Stimulated activated naive B cell treated with anti-CD40 and anti-IgM and Interleukin-4, amounts not matched to agents 10 μg/mL and 1 μg/mL and 100 μg/mL, for 72 hours (primary cell): ENCODE data around the gene F11R.

Experiments
- ATAC-seq, 2 donors: fragments of 150-1000 bp; cut with Tn5 transposase; replicated peaks; 2 replicates each; pipeline ENCODE4 v1.10.0; 2021; ENCODE audit warnings: moderate library complexity in 1 of 2
- DNase-seq: peaks from one replicate; pipeline ENCODE4 v3.0.0; 2021
- H3K27ac Mint-ChIP-seq: one replicate; pipeline ENCODE4 v1.8.0; 2022; ENCODE audit warnings: mild to moderate bottlenecking, mixed read lengths
- H3K27me3 Mint-ChIP-seq, 2 donors: one replicate each; pipeline ENCODE4 v1.8.0; 2022; ENCODE audit warnings: mixed read lengths in 2 of 2
- H3K36me3 Mint-ChIP-seq, 2 donors: one replicate each; pipeline ENCODE4 v1.8.0; 2022; ENCODE audit warnings: mixed read lengths in 2 of 2, mild to moderate bottlenecking in 1 of 2
- H3K4me1 Mint-ChIP-seq, 2 donors: one replicate each; pipeline ENCODE4 v1.8.0; 2022; ENCODE audit warnings: mixed read lengths in 2 of 2, mild to moderate bottlenecking in 1 of 2
- H3K4me3 Mint-ChIP-seq, 2 donors: one replicate each; pipeline ENCODE4 v1.8.0; 2022; ENCODE audit warnings: mild to moderate bottlenecking in 2 of 2, mixed read lengths in 2 of 2, moderate library complexity in 1 of 2
- H3K9me3 Mint-ChIP-seq, 2 donors: one replicate each; pipeline ENCODE4 v1.8.0; 2022; ENCODE audit warnings: mixed read lengths in 2 of 2, mild to moderate bottlenecking in 1 of 2

The F11R gene

DNA sequence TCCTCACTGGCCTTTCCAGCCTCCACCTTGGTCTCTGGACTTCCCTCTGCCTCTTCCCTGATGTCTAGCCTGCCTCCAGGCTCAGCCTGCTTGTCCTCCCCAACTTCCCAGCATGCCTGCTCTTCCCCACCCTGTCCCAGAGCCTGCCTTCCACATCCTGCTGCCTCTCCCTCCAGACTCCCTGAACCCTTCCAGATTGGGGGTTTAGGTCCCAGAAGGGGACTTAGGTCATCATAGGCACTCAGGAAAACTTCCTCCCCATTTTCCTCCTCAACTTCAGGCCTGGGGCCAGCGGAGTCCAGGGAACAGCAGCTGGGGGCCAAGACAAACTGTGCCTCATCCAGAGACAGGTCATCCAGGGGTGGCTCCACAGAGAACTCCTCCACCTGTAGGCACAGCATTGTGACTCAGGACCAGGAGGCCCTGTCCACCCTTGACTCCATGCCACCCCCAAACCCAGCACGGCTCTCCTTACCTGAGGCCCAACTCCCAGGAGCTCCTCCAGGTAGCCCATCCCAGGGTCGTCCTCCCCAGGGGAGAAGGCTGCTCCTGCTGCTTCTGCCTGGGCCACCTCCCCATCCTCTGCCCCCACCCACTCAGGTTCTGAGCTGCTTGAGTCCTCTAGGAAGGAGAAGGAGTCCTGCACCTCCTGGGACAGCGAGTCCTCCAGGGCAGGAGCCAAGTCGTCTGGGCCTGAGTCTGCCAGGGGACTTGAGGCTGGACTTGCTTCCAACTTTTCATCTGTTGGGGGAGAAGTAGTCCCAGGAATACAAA lies 28.2 kb upstream of the F11R start:
- Mint-ChIP-seq H3K27ac (peak overlapping the region; percentile 100), H3K27me3 (no peaks in the 10 kb centered on the region), H3K36me3 (peaks cover 44 to 70% of the 10 kb centered on the region in 2 donors), H3K9me3 (no peaks in the 10 kb centered on the region), H3K4me1 (peaks cover 39 to 41% of the 10 kb centered on the region in 2 donors), H3K4me3 (peak overlapping the region in 1 of 2 donors; percentile 14)
- no peak for DNase-seq
- no peak for ATAC-seq

DNA sequence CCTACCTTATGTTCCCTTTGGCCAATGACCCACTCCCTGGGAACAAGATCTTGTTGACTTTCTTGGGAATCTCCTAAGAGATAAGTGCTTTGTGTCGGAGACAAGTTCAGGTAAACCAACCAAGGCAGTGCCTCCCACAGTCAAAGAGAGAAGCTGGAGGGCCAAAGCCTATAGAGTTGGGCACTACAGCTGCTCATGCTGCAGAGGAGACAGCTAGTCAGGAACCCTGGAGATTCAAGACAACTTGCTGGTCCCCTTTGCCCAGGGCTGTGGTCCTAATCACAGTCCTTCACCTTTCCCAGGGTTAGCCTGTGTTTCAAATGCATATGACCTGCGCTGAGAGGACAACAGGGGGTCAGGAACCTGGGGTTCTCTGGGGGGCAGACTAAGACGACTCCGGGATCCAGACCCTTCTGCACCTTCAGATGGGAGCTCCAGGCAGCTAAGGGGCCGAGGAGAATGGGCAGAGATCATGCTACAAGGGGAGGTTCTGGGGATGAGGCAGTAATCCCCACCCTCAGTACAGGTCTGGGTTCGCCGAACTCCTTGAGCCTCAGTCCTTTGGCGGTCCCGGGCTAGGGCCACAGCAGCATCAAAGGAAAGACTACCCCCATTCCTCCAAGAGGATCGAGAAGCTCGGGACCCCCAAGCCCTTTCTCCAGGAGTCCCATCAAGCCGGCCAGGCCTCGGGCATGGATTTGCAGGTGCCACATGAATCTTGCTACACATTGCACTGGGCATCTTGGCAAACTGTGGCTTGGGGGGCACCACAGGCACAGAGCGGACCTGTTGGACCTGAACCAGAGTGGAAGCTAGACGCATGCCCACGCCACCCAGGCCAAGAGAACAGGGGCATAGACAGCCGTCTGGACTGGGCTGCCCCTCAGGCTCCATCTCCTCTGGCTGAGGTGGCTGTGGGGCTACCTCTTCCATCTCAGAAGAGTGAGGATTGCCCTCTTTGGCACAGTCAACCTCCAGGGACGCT lies 26.8 kb upstream of the F11R start:
- ATAC-seq = no peak
- peak overlapping the region; percentile 100 for H3K27ac Mint-ChIP-seq
- H3K4me1 Mint-ChIP-seq = peaks cover 35 to 44% of the 10 kb centered on the region in 2 donors
- H3K4me3 Mint-ChIP-seq = peak overlapping the region; percentile 1 to 15
- H3K36me3 Mint-ChIP-seq = peaks cover 36 to 64% of the 10 kb centered on the region in 2 donors
- no peaks in the 10 kb centered on the region for H3K9me3 Mint-ChIP-seq
- H3K27me3 Mint-ChIP-seq = no peaks in the 10 kb centered on the region
- no peak for DNase-seq

DNA sequence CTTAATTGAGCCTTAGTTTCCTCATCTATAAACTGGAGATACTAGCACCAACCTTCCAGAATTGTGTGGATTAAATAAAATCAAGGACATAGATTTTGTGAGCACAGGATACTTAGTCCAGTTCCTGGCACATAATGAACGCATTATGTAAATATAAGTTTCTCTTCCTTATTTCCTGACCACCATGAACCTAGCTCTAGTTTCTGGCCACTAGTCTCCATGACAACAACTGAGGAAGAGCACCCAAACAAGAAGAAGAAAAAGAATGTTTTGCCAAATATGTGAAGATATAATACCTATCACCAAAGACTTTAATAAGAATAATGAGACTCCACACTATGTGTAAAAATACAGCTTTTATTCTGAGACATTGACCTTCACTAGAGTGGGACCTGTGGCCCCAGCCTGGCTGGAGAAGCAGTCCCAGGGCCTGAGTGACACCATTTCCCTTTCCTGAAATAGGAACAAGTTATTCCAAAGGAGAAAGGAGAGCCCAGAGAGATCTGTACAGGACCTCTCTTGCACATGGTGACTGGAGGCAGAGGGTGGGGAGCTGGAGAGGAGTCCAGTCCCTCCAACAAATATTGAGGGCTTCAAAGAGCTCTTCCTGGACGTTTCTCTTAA lies 25.8 kb upstream of the F11R start:
- H3K36me3 Mint-ChIP-seq = peaks cover 34 to 65% of the 10 kb centered on the region in 2 donors

DNA sequence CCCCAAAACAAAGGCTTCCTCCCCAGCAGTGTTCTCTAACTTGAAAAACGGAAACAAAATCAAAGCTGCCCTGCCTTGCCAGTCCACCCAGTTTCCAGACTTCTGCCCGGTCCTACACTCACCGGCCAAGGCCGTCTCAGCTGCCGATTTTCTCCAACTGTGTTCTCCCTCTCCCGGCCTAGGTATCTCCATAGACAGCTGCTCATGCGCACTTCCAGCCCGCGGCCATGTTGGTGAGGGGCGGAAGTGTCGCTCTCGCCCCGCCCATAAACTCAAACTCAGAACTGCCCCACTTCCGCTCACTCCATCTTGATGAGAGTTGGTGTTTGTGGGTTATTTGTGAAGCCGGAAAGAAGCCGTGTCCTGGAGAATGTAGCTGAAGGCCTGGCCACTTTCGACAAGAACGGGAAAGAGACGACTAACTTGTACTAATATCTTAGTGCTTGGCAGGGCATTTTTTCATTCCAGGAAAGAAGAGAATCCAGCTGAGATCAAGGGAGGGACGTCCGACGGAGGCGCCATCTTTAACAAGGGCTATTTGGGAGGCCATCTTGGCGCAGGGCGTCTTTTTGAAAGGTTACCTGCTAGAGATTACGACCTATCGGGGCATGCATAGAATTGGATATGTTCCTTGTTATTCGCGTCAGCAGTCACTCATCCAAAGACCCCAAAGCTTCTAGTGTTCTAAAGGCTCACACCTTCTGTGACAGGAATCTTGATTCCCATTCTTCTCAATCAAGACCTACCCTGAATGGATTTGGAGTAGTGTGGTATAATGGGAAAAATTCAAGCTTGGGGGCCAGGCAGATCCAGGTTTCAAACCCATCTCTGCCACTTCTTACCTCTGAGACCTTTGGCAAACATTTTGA lies 25.0 kb upstream of the F11R start, which contains the start of gene USF1:
TSS of gene USF1 (minus strand) at position 242 of the 869 bp plus-strand sequence. CDS start 2,702 bp downstream, outside the sequence.
- ATAC-seq (peak; percentile 75 to 80), DNase-seq (peak; percentile 90)
- peaks cover 46 to 61% of the 10 kb centered on the region in 2 donors for H3K4me1 Mint-ChIP-seq
- no peaks in the 10 kb centered on the region for H3K9me3 Mint-ChIP-seq
- H3K27ac Mint-ChIP-seq = peak within 1 kb of the TSS; percentile 100
- no peaks in the 10 kb centered on the region for H3K27me3 Mint-ChIP-seq
- peak within 1 kb of the TSS; percentile 91 to 97 for H3K4me3 Mint-ChIP-seq
- peaks cover 34 to 66% of the 10 kb centered on the region in 2 donors for H3K36me3 Mint-ChIP-seq

More for the DNA sequence above, 25.8 kb upstream of the F11R start:
- peaks cover 41 to 54% of the 10 kb centered on the region in 2 donors for H3K4me1 Mint-ChIP-seq
- peak; percentile 53 for ATAC-seq
- H3K4me3 Mint-ChIP-seq = peak overlapping the region; percentile 91 to 97
- no peaks in the 10 kb centered on the region for H3K27me3 Mint-ChIP-seq
- DNase-seq = peak; percentile 17
- H3K9me3 Mint-ChIP-seq = no peaks in the 10 kb centered on the region
- peak overlapping the region; percentile 100 for H3K27ac Mint-ChIP-seq

DNA sequence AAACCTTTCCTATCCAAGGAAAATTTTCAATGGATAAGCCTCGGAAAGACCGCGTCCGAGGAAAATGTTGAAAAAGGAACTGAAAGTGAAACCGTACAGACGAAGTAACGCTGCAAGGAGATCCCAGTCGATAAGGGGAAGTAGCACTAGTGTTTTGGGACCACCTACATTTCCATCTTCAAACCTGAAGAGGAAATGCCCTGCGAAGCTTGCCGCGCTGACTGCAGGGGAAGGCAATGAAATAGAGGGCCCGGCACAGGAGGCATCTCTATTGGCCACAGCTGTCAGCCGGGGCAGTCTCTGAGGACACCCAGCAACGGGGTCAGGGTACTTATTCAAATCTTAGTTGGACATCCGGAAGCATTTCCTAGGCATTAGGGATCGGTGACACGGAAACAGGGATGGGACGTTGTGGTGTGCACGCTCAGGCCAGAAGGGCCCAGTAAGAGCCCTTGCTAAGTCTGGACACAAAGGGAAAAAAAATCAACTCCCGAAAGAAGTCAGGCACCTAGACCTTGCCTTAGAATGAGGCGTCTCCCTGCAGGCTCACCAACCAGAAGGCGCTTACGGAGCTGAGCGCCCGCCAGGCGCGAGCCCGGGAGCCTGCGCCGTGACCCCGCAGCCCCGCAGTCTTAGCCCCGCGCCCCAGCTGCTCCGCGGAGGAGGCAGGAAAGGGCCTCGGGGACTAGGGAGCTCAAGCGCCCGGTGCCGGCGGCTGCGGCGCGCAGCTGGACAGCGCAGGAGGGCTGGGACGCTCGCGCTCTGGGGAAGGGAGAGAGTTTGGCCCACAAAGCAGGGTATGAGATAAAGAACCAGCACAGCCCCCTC lies 24.2 kb upstream of the F11R start:
- peaks cover 46 to 61% of the 10 kb centered on the region in 2 donors for H3K4me1 Mint-ChIP-seq
- no peaks in the 10 kb centered on the region for H3K9me3 Mint-ChIP-seq
- ATAC-seq (peak; percentile 75), DNase-seq (peak; percentile 82)
- H3K4me3 Mint-ChIP-seq = peak overlapping the region; percentile 91 to 97
- H3K27ac Mint-ChIP-seq = peak overlapping the region; percentile 100
- peaks cover 29 to 68% of the 10 kb centered on the region in 2 donors for H3K36me3 Mint-ChIP-seq
- H3K27me3 Mint-ChIP-seq = no peaks in the 10 kb centered on the region

DNA sequence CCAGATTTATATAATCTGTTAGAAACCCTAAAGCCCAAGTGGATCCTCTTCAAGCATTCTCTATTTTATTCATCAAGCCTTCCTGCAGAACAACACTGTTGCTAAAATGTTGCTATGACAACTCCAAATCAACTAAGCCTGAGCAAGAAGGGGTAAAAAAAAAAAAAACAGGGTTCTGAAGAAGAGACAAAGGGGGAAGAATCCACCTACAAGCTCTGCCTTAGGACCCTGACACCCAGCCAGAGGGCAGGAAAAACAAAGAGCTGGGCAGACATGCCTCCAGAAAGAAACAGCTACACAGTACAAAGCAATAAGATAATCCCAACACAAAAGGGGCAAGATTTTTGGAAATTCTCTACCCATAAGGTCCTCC lies 23.6 kb upstream of the F11R start:
- Mint-ChIP-seq H3K9me3 (no peaks in the 10 kb centered on the region), H3K4me3 (peak overlapping the region; percentile 91 to 97), H3K27me3 (no peaks in the 10 kb centered on the region), H3K27ac (peak overlapping the region; percentile 100), H3K36me3 (peaks cover 28 to 68% of the 10 kb centered on the region in 2 donors), H3K4me1 (peaks cover 47 to 67% of the 10 kb centered on the region in 2 donors)
- no peak for DNase-seq
- ATAC-seq = peak in 1 of 2 donors; percentile 8

DNA sequence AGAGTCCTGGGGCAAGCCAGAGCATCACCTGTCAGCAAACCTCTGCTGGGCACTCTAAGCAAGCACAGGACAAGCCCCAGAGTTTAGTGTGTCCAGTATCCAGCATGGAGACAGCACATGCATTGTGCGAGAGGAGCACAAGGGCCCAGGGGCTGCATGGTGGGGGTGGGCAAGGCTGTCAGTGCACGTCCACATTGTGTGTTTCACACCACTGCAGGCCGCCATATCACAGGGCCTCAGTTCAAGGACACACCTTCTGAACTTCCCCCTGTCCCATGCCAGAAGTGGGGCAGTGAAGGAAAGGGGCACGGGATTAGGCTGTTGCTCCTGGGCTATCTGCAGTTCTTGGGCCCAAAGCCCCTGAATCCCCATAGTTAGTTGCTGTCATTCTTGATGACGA lies 18.6 kb upstream of the F11R start:
- peak overlapping the region; percentile 75 to 98 for H3K4me3 Mint-ChIP-seq
- ATAC-seq (no peak), DNase-seq (no peak)
- H3K4me1 Mint-ChIP-seq = peaks cover 27 to 55% of the 10 kb centered on the region in 2 donors
- H3K27me3 Mint-ChIP-seq = no peaks in the 10 kb centered on the region
- no peaks in the 10 kb centered on the region for H3K9me3 Mint-ChIP-seq
- peak overlapping the region; percentile 86 for H3K27ac Mint-ChIP-seq
- H3K36me3 Mint-ChIP-seq = peaks cover 25 to 45% of the 10 kb centered on the region in 2 donors

DNA sequence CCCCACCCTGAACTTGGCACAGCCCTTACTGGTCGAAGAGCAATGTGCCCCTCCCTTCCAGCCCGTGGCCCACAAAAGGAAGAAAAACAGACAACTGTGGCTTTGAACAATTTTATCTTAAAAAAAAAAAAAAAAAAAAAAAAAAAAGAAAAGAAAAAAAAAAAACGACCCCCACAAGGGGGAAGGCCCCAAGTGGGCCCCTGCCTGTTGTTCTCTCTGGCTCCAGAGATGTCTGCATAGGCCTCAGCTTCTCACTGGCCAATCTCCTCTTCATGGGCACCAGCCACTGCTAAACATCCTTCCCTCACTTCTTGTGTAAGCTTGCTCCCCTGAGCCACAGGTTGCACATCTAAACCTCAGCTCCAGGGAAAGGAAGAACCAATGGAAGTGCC lies 18.2 kb upstream of the F11R start:
- DNase-seq (no peak), ATAC-seq (no peak)
- Mint-ChIP-seq H3K9me3 (no peaks in the 10 kb centered on the region), H3K27me3 (no peaks in the 10 kb centered on the region), H3K27ac (peak overlapping the region; percentile 92), H3K36me3 (peaks cover 25 to 45% of the 10 kb centered on the region in 2 donors), H3K4me3 (peak overlapping the region; percentile 92 to 98), H3K4me1 (peaks cover 24 to 52% of the 10 kb centered on the region in 2 donors)

DNA sequence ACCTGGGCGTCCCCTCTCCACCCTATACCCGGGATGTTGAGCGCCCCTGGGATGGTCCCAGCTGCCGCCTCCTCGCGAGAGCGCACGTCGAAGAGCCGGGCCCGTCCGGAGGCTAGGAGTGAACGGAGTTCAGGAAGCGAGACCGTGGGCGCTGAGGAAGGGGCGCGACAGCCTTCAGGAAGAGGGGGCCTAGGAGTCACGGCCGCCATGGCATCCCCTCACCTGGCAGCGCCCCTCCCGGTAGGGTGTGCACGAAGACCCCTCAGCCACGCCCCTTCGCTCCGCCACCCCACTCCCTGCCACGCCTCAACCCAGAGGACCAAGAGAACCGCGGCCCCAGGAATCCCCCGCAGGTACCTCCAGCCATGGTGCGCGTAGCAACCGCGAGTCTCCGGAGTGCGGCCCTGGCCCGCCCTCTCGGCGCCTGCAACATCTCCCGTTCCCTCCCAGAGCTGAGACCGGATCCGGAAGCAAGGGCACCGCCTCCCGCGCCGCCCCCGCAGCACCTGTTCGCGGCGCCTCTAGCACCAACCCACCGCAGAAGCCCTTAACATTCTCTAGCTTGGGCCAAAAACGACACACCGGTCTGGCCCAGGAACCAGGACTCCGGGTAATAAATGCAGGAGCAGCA lies 17.7 kb upstream of the F11R start, which contains the start of gene TSTD1:
TSS of gene TSTD1 (minus strand) at position 442 of the 631 bp plus-strand sequence. CDS start at position 367, 75 bp downstream.
- Mint-ChIP-seq H3K36me3 (peaks cover 25 to 45% of the 10 kb centered on the region in 2 donors), H3K27ac (peak within 1 kb of the TSS; percentile 92), H3K4me3 (peak within 1 kb of the TSS; percentile 92 to 98), H3K4me1 (peaks cover 23 to 54% of the 10 kb centered on the region in 2 donors), H3K27me3 (no peaks in the 10 kb centered on the region), H3K9me3 (no peaks in the 10 kb centered on the region)
- ATAC-seq (peak; percentile 93), DNase-seq (peak; percentile 86)

DNA sequence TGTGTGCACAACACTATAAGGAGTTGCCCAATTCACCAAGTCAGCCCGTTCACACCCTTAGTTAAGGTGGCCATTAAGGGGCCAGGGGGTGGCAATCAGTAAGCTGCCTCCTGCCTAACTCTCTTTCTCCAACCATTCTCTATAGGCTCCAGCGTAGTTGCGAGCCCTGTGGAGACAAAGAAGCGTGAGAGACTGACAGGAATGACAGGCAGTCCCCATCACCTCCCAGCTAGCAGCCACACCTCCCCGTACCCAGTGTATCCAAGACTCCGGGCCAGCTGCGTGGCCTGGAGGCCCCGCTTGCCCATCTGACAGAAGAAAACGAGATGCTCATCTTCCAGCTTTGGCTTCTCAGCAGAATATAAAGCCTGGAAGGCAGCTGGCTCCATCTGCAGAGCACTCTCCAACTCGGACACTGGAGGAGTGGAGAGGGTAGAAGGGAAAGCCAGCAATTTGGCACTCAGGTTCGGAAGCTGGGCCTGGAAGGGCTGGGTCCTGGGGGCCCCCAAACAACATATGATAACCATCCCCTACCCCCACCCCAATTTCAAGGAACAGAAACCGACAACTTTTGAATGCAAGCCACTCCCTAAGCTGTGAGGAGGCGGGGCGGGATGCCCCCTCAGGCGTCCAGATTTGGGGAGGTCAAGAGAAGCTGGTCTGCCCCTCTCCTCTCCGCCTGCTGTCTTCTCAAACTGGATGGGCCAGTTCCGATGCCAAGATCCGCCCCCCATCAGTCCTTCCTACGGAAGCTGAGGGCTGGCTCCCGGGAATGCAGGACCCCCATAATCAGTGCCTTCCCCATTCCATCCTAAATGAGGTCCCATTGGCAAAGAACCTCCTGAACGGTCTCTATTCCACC lies 16.9 kb upstream of the F11R start:
- Mint-ChIP-seq H3K4me1 (peaks cover 24 to 54% of the 10 kb centered on the region in 2 donors), H3K9me3 (no peaks in the 10 kb centered on the region), H3K4me3 (peak overlapping the region; percentile 92 to 98), H3K36me3 (peaks cover 25 to 44% of the 10 kb centered on the region in 2 donors), H3K27ac (peak overlapping the region; percentile 92), H3K27me3 (no peaks in the 10 kb centered on the region)
- ATAC-seq (no peak), DNase-seq (no peak)

DNA sequence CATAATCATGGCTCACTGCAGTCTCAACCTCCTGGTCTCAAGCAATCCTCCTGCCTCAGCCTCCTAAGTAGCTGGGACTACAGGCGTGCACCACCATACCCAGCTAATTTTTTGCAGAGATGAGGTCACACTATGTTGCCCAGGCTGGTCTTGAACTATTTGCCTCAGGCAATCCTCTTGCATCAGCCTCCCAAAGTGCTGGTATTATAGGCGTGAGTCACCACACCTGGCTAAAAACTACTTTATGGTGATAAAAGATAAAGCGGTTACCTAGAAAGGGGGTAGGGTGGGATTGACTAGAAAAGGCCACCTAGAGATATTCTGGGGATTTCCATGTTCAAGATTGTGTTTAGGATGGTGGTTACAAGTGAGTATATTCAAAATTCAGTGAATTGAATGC lies 12.8 kb upstream of the F11R start:
- Mint-ChIP-seq H3K27ac (no peak overlapping the region), H3K36me3 (peaks cover 7 to 12% of the 10 kb centered on the region in 2 donors), H3K4me1 (peaks cover 13 to 37% of the 10 kb centered on the region in 2 donors), H3K27me3 (no peaks in the 10 kb centered on the region), H3K9me3 (no peaks in the 10 kb centered on the region), H3K4me3 (no peak overlapping the region)
- ATAC-seq (no peak), DNase-seq (no peak)
